ENCODE data around the gene PICALM. TPM values are rescaled to one million over a fixed set of nuclear protein-coding genes. Genes with fewer than 3 reads are reported as not detected.

Gene PICALM
- total and polyA plus RNA-seq, 2 of the 13 experiments (the other 11 are each of a cell fraction or from before 2014, with no cell fraction given): 97.6 to 154 TPM

- TF ChIP-seq ONECUT2 (CRISPR knock-in tag; IDR thresholded peaks at IDR 0.05) (no peak), JUND (CRISPR knock-in tag; IDR thresholded peaks at IDR 0.05) (no peak), CHCHD3 (CRISPR knock-in tag; IDR thresholded peaks at IDR 0.05) (no peak), ZNF329 (CRISPR knock-in tag; IDR thresholded peaks at IDR 0.05; ENCODE audit: low read depth) (no peak), ZNF567 (CRISPR knock-in tag; IDR thresholded peaks at IDR 0.05; ENCODE audit: borderline replicate concordance) (no peak; the same call in 1 of the 2 replicates), ELF1 (CRISPR knock-in tag; IDR thresholded peaks at IDR 0.05) (no peak), ZKSCAN8 (CRISPR knock-in tag; IDR thresholded peaks at IDR 0.05; ENCODE audit: borderline replicate concordance) (no peak), POLR2A (IDR thresholded peaks at IDR 0.05; ENCODE audit: insufficient read depth in 1 of 2, low read depth in 2 of 2, low read length in 2 of 2) (peak in 1 of 2 experiments; percentile 43; a peak in 2 of 4 replicates), GABPA (IDR thresholded peaks at IDR 0.05; ENCODE audit: low read depth, low read length) (no peak), GABPA (CRISPR knock-in tag; IDR thresholded peaks at IDR 0.05; ENCODE audit: low read depth) (peak; percentile 78), ZNF460 (CRISPR knock-in tag; IDR thresholded peaks at IDR 0.05; ENCODE audit: borderline replicate concordance) (0 out of 2 replicates have a peak, but pooled peaks have one; percentile 4), SPEN (CRISPR knock-in tag; IDR thresholded peaks at IDR 0.05; ENCODE audit: low read depth) (no peak), ZBTB43 (CRISPR knock-in tag; conservative IDR thresholded peaks at IDR 0.05) (no peak), GTF2F1 (IDR thresholded peaks at IDR 0.05; ENCODE audit: low read length) (no peak), ZNF883 (CRISPR knock-in tag; IDR thresholded peaks at IDR 0.05; ENCODE audit: not compliant biosample characterization) (no peak), ZNF280B (CRISPR knock-in tag; IDR thresholded peaks at IDR 0.05; ENCODE audit: borderline replicate concordance) (no peak), CENPT (CRISPR knock-in tag; IDR thresholded peaks at IDR 0.05; ENCODE audit: low read depth) (no peak), ZBTB1 (CRISPR knock-in tag; IDR thresholded peaks at IDR 0.05; ENCODE audit: borderline replicate concordance) (no peak), FOXO1 (CRISPR knock-in tag; IDR thresholded peaks at IDR 0.05) (peak; percentile 5; the same call in 1 of the 2 replicates), ZFP1 (CRISPR knock-in tag; IDR thresholded peaks at IDR 0.05) (no peak), SKIL (CRISPR knock-in tag; IDR thresholded peaks at IDR 0.05; ENCODE audit: borderline replicate concordance) (peak; percentile 4; the same call in 1 of the 2 replicates), ZNF468 (CRISPR knock-in tag; IDR thresholded peaks at IDR 0.05) (no peak), ZNF710 (CRISPR knock-in tag; IDR thresholded peaks at IDR 0.05; ENCODE audit: borderline replicate concordance) (no peak)
Observed at GRCh38 chr11:86069408-86070101, 671 bp upstream of the PICALM start (continued).
